Neural progenitor cell (in vitro differentiated cells): Measurements from ENCODE around the gene TTPAL. TPM values are rescaled to one million over a fixed set of nuclear protein-coding genes. Genes with fewer than 3 reads are reported as not detected.

ENCODE experiments used
- DNase-seq: peaks from one replicate; pipeline ENCODE4 v3.0.0-alpha.2; 2016; ENCODE audit warnings: low spot score
- H2AFZ ChIP-seq: fragments of 200-600 bp; sonication (generic); replicated peaks from 2 replicates; pipeline ENCODE4 v1.6.1; 2016; ENCODE audit warnings: antibody characterized with exemption
- H3F3A ChIP-seq: fragments of 200-600 bp; sonication (generic); 2 replicates; pipeline ENCODE4 v1.6.1; 2016; ENCODE audit warnings: antibody characterized with exemption, low read depth
- H3K27ac ChIP-seq: fragments of 200-600 bp; sonication (generic); 2 replicates; pipeline ENCODE4 v1.5.1; 2016; ENCODE audit warnings: mild to moderate bottlenecking
- H3K27me3 ChIP-seq: fragments of 200-600 bp; sonication (generic); 2 replicates; pipeline ENCODE4 v1.6.1; 2016; ENCODE audit warnings: mild to moderate bottlenecking, moderate library complexity
- H3K36me3 ChIP-seq: fragments of 200-600 bp; sonication (generic); 2 replicates; pipeline ENCODE4 v1.5.1; 2016
- H3K4me1 ChIP-seq: fragments of 200-600 bp; sonication (generic); 2 replicates; pipeline ENCODE4 v1.6.1; 2016; ENCODE audit warnings: mixed run types
- H3K4me2 ChIP-seq: fragments of 200-600 bp; sonication (generic); 2 replicates; pipeline ENCODE4 v1.6.1; 2016
- H3K4me3 ChIP-seq: fragments of 200-600 bp; sonication (generic); 2 replicates; pipeline ENCODE4 v1.5.1; 2016
- H3K79me2 ChIP-seq: fragments of 200-600 bp; sonication (generic); 2 replicates; pipeline ENCODE4 v1.6.1; 2016; ENCODE audit warnings: low read depth
- H3K9ac ChIP-seq: fragments of 200-600 bp; sonication (generic); 2 replicates; pipeline ENCODE4 v1.6.1; 2016
- H3K9me3 ChIP-seq: fragments of 200-600 bp; sonication (generic); 2 replicates; pipeline ENCODE4 v1.5.1; 2016; ENCODE audit warnings: low read depth
- H4K20me1 ChIP-seq: fragments of 200-600 bp; sonication (generic); 2 replicates; pipeline ENCODE4 v1.6.1; 2016; ENCODE audit warnings: low read depth
- H3K27ac Mint-ChIP-seq: 3 replicates; pipeline ENCODE4 v1.8.0; 2021; ENCODE audit warnings: mixed read lengths
- H3K27me3 Mint-ChIP-seq: 2 replicates; pipeline ENCODE4 v1.8.0; 2022; ENCODE audit warnings: low read depth, mild to moderate bottlenecking, inconsistent platforms, moderate library complexity, mixed read lengths; ENCODE audit not compliant: insufficient read depth
- H3K36me3 Mint-ChIP-seq: 3 replicates; pipeline ENCODE4 v1.8.0; 2021; ENCODE audit warnings: mixed read lengths
- H3K4me1 Mint-ChIP-seq: 3 replicates; pipeline ENCODE4 v1.8.0; 2021; ENCODE audit warnings: mixed read lengths
- H3K4me3 Mint-ChIP-seq: 3 replicates; pipeline ENCODE4 v1.8.0; 2021; ENCODE audit warnings: mild to moderate bottlenecking, moderate library complexity, mixed read lengths
- H3K9me3 Mint-ChIP-seq: 3 replicates; pipeline ENCODE4 v1.8.0; 2020; ENCODE audit warnings: mixed read lengths
- EZH2 ChIP-seq: fragments of 200-600 bp; sonication (generic); IDR thresholded peaks from 2 replicates; pipeline ENCODE4 v1.6.1; 2017; ENCODE audit warnings: antibody characterized with exemption, mild to moderate bottlenecking, moderate library complexity
- EZH2phosphoT487 ChIP-seq: fragments of 200-600 bp; sonication (generic); IDR thresholded peaks from 2 replicates; pipeline ENCODE4 v1.6.1; 2017; ENCODE audit warnings: antibody characterized with exemption
- total RNA-seq: library from RNA; depleted of rRNA; stranded (reverse); fragments of >200 nt; gene quantifications from 2 replicates; pipeline ENCODE4 v1.2.3, GENCODE V29; 2015; ENCODE audit warnings: low replicate concordance
- TF ChIP-seq, protein P1 (sequence below): fragments of 200-600 bp; sonication (generic); IDR thresholded peaks from 2 replicates; pipeline ENCODE4 v1.5.1; 2017; ENCODE audit warnings: antibody characterized with exemption, mild to moderate bottlenecking

Gene TTPAL
- total RNA-seq, 1 donor from 2014 or later, result 7.8 TPM

GRCh38 chr20:44533928-44534327 lies 58.3 kb downstream of the TTPAL start:
- no peak overlapping the region for H3K27ac ChIP-seq
- TF ChIP-seq EZH2phosphoT487 (no peak), EZH2 (no peak)
- TF ChIP-seq, protein P1, sequence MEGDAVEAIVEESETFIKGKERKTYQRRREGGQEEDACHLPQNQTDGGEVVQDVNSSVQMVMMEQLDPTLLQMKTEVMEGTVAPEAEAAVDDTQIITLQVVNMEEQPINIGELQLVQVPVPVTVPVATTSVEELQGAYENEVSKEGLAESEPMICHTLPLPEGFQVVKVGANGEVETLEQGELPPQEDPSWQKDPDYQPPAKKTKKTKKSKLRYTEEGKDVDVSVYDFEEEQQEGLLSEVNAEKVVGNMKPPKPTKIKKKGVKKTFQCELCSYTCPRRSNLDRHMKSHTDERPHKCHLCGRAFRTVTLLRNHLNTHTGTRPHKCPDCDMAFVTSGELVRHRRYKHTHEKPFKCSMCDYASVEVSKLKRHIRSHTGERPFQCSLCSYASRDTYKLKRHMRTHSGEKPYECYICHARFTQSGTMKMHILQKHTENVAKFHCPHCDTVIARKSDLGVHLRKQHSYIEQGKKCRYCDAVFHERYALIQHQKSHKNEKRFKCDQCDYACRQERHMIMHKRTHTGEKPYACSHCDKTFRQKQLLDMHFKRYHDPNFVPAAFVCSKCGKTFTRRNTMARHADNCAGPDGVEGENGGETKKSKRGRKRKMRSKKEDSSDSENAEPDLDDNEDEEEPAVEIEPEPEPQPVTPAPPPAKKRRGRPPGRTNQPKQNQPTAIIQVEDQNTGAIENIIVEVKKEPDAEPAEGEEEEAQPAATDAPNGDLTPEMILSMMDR, result no peak
- H3K27ac Mint-ChIP-seq, result no peak overlapping the region
- no peak for DNase-seq
- H4K20me1 ChIP-seq, result no peaks in the 10 kb centered on the region
- peaks cover 2% of the 10 kb centered on the region for H3K27me3 Mint-ChIP-seq
- no peaks in the 10 kb centered on the region for H3K36me3 Mint-ChIP-seq
- H2AFZ ChIP-seq, result no peak overlapping the region
- H3K4me3 ChIP-seq, result no peak overlapping the region
- H3K9me3 ChIP-seq, result no peaks in the 10 kb centered on the region
- peaks cover 5% of the 10 kb centered on the region for H3K4me1 Mint-ChIP-seq
- H3K79me2 ChIP-seq, result peaks cover 44% of the 10 kb centered on the region
- no peak overlapping the region for H3K9ac ChIP-seq
- H3F3A ChIP-seq, result no peaks in the 10 kb centered on the region
- H3K36me3 ChIP-seq, result no peaks in the 10 kb centered on the region
- no peak overlapping the region for H3K4me3 Mint-ChIP-seq
- H3K27me3 ChIP-seq, result no peaks in the 10 kb centered on the region
- H3K4me1 ChIP-seq, result peaks cover 8% of the 10 kb centered on the region
- no peak overlapping the region for H3K4me2 ChIP-seq
- H3K9me3 Mint-ChIP-seq, result no peaks in the 10 kb centered on the region

GRCh38 chr20:44536175-44536574 lies 60.5 kb downstream of the TTPAL start:
- H2AFZ ChIP-seq, result no peak overlapping the region
- Mint-ChIP-seq H3K9me3 (no peaks in the 10 kb centered on the region), H3K27ac (no peak overlapping the region), H3K4me3 (no peak overlapping the region), H3K36me3 (no peaks in the 10 kb centered on the region), H3K27me3 (peaks cover 2% of the 10 kb centered on the region), H3K4me1 (peaks cover 2% of the 10 kb centered on the region)
- TF ChIP-seq, protein P1, result no peak
- TF ChIP-seq EZH2 (no peak), EZH2phosphoT487 (no peak)
- H3F3A ChIP-seq, result no peaks in the 10 kb centered on the region
- no peak overlapping the region for H3K27ac ChIP-seq
- H3K4me3 ChIP-seq, result no peak overlapping the region
- H3K79me2 ChIP-seq, result peaks cover 50% of the 10 kb centered on the region
- peaks cover 7% of the 10 kb centered on the region for H3K4me1 ChIP-seq
- peaks cover 8% of the 10 kb centered on the region for H4K20me1 ChIP-seq
- H3K27me3 ChIP-seq, result no peaks in the 10 kb centered on the region
- no peaks in the 10 kb centered on the region for H3K9me3 ChIP-seq
- H3K4me2 ChIP-seq, result no peak overlapping the region
- no peak overlapping the region for H3K9ac ChIP-seq
- no peaks in the 10 kb centered on the region for H3K36me3 ChIP-seq
- DNase-seq, result no peak

DNA sequence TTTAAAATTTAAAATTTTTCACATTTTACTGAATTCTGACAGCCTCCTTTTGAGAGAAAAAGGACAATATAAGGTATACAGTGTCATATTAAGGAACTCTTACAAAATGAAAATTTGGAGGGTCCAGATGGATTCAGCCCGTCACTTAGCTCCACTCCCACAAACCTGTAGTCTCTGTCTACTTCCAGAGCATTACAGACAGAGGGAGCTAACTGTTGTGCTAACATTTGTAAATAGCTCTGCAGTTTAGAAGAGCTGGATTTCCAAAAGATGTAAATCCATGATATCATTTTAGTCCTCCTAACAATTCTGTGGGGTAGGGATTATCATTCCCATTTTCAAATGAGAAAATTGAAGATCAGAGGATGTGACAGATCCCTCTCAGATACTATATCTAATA lies 62.3 kb downstream of the TTPAL start:
- Histone ChIP-seq H3K4me3 (no peak overlapping the region), H3K79me2 (peaks cover 47% of the 10 kb centered on the region), H3K4me1 (no peaks in the 10 kb centered on the region), H3F3A (no peaks in the 10 kb centered on the region), H3K9me3 (no peaks in the 10 kb centered on the region), H3K36me3 (no peaks in the 10 kb centered on the region), H3K27me3 (no peaks in the 10 kb centered on the region), H3K9ac (no peak overlapping the region), H2AFZ (no peak overlapping the region), H4K20me1 (peaks cover 8% of the 10 kb centered on the region), H3K4me2 (no peak overlapping the region), H3K27ac (no peak overlapping the region)
- peaks cover 3% of the 10 kb centered on the region for H3K4me1 Mint-ChIP-seq
- H3K27me3 Mint-ChIP-seq, result peaks cover 2% of the 10 kb centered on the region
- no peak overlapping the region for H3K27ac Mint-ChIP-seq
- TF ChIP-seq, protein P1, result no peak
- no peak for TF ChIP-seq EZH2
- no peak for TF ChIP-seq EZH2phosphoT487
- DNase-seq, result no peak
- H3K9me3 Mint-ChIP-seq, result no peaks in the 10 kb centered on the region
- H3K36me3 Mint-ChIP-seq, result no peaks in the 10 kb centered on the region
- H3K4me3 Mint-ChIP-seq, result no peak overlapping the region
